Caki2 (cell line): ENCODE data around the gene CEACAM5. TPM values are rescaled to one million over a fixed set of nuclear protein-coding genes. Genes with fewer than 3 reads are reported as not detected.
A peak's percentile ranks its signal among the peaks of the same experiment; 100 is the strongest.

ENCODE experiments used
- DNase-seq: peaks from one replicate; pipeline ENCODE4 v3.0.0-alpha.2; 2015; ENCODE audit warnings: low read depth
- in situ Hi-C: cut with HindIII; loops from 2 replicates; pipeline ENCODE4 v1.10.0; 2016; ENCODE audit warnings: low sequenced_read_pairs, low pct_unique_long_range_greater_than_20kb, mixed read lengths
- total RNA-seq: library from RNA; depleted of rRNA; stranded (reverse); fragments of >200 nt; shearing (Covaris generic); gene quantifications from 2 replicates; pipeline ENCODE4 v1.2.3, GENCODE V29; 2014; ENCODE audit warnings: low replicate concordance; rRNA removed

CEACAM5 gene
- total RNA-seq: not detected in 2 replicates

DNA sequence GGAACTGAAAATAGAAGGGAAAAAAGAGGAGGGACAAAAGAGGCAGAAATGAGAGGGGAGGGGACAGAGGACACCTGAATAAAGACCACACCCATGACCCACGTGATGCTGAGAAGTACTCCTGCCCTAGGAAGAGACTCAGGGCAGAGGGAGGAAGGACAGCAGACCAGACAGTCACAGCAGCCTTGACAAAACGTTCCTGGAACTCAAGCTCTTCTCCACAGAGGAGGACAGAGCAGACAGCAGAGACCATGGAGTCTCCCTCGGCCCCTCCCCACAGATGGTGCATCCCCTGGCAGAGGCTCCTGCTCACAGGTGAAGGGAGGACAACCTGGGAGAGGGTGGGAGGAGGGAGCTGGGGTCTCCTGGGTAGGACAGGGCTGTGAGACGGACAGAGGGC is at the start of gene CEACAM5:
CEACAM5 (plus strand) TSS at position 146 of the 400 bp plus-strand sequence; CDS start at position 252, 106 bp downstream.
- in situ Hi-C loops: no loop called here
- DNase-seq: no peak

DNA sequence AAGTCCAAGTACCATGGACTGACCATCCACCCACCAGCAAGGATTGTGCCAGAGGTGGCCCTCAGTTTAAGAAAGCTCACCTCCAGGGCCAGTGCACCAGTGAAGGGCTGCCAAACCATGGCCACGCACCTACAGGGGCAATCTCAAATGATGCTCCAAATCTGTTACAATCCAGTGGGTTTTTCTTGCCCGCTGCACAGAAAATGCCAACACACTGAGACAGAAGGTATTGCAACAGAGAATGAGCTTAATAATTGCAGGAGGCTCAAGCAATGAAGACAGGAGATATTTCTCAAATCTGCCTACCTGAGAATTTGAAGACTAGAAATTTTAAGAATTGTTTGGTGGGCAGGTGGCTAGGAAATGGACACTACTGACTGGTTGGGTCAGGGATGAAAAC is 42.4 kb upstream of the CEACAM5 start:
- in situ Hi-C loops: no loop called here
- DNase-seq: no peak

DNA sequence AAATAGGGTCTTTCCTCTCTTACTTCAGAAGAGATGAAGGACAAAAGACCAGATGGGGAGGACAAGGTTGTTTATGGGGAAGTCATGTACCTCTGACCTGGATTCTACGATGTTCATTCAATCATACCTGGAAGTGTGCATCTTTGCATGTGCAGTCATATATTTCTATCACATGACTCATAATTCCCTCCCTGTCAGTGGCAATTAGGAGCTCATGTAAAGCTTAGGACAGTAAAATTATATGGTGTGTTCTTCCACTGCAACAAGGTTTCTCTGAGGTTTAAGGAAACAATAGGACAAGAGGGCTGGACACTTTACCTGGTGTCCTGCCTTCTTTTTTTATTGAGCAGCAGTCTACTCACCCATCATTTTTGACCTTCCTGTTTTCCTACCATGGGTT is 40.1 kb upstream of the CEACAM5 start:
- no peak for DNase-seq
- in situ Hi-C loops: no loop called here

DNA sequence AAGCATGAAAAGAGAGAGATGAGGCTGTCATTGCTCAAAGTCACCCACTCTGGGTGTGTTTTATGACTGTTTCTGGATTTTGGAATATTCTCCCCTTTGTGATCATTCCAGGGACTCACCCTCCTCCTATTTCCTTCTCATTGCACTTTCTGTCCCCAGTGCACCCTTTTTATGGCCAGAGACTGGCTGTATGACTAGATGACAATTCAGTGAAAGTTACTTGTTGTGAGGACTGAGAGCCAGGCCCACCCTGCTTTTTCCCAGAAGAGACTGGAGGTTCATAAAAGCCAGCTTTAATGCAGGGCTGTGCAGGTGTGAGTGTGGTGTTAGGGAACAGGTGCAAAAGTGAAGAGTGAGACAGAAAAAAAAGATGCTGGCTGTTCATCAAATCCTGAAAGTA is 37.7 kb upstream of the CEACAM5 start:
- in situ Hi-C loops: no loop called here
- DNase-seq: no peak

DNA sequence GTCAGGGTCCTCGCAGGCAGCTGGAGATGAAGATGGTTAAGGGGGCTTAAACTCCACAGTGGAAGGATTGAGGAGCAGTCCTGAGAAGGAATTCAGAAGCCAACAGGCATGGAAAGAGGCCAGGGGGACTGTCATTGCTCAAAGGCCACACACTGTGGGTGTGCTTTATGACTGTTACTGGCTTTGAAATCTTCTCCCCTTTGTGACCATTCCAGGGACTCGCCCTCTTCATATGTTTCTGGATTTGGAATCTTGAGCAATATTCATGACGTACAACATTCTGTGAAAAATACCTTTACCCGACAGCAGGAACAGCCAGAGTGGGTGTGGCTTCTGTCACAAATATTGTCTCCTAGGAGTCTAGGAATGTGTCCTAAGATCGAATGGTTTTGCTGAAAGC is 36.9 kb upstream of the CEACAM5 start:
- in situ Hi-C loops: no loop called here
- no peak for DNase-seq

DNA sequence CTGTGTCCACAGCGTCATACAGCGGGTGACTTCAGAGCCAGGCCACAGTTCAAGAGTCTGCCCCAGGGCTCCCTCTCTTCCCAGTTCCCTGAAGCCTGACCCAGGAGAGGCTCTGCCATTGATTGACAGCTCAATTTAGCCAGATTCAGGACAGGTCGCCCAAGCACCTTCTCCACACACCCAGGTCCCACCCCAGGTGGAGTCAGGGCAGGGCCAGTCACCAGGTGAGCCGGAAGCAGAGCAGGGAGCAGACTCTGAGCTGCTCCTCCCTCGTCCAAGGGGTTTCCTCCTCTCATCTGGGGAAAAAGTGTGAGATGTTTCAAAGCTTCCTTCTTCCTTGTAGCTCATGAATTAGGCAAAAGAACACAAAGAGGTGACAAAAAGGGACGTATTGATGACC is 26.0 kb upstream of the CEACAM5 start:
- in situ Hi-C loops: no loop called here
- no peak for DNase-seq

DNA sequence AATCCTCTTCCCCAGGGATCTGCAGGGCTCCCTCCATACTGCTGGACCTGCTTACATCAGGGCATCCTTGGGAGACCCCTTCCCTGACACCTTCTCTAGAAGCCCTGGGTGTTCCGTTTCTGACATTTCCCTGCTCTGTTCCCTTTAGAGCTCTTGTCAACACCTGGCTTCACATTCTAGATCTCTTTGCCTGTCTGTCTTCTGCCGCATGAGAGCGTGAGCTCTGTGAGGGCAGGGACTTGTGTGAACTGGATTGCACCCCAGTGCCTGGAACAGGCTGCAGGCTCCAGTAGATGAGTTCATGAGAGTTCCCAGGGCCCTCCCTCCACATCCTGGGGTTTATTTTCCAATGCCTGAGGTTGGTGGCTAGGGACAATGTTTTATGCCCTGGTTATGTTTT is 21.0 kb upstream of the CEACAM5 start:
- no peak for DNase-seq
- in situ Hi-C loops: no loop called here

DNA sequence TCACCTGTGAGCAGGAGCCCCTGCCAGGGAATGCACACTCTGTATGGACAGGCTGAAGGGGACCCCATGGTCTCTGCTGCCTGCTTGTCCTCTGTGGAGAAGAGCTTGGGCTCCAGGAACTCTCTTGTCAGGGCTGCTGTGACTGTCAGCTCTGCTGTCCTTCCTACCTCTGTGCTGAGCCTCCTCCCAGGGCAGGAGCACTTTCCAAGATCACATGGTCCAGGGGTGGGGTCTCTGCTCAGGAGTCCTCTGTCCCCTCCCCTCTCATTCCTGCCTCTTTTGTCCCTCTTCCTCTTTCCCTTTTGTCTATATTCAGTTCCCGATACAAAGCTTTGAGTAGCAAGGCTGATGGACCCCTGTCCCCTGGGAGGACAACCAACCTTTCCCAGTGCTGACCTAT is 20.3 kb upstream of the CEACAM5 start, which contains the start of gene CEACAM7:
CEACAM7 (minus strand) TSS at position 173 of the 400 bp plus-strand sequence; CDS start at position 68, 105 bp downstream.
- no peak for DNase-seq
- in situ Hi-C loops: no loop called here

DNA sequence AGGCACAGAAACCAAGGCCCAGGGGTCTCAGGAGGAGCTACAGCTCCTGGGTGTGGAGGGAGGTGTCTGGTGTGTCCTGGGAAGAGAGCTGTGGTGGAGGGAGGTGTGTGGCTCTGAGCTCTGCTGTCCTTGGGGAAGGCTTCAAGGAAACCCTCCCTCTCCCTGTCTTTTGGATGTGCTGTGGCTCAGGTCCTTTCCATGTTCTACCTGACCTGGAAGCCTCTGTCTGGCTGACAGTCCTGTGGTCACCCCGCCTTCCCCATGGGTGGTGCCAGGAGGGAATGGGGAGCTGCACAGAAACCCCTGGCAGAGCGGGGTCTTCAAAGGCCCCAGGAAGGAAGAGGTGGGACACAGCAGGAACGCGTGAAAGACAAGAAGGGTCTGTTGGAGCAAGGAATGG is 19.7 kb upstream of the CEACAM5 start:
- in situ Hi-C loops: no loop called here
- DNase-seq: no peak

DNA sequence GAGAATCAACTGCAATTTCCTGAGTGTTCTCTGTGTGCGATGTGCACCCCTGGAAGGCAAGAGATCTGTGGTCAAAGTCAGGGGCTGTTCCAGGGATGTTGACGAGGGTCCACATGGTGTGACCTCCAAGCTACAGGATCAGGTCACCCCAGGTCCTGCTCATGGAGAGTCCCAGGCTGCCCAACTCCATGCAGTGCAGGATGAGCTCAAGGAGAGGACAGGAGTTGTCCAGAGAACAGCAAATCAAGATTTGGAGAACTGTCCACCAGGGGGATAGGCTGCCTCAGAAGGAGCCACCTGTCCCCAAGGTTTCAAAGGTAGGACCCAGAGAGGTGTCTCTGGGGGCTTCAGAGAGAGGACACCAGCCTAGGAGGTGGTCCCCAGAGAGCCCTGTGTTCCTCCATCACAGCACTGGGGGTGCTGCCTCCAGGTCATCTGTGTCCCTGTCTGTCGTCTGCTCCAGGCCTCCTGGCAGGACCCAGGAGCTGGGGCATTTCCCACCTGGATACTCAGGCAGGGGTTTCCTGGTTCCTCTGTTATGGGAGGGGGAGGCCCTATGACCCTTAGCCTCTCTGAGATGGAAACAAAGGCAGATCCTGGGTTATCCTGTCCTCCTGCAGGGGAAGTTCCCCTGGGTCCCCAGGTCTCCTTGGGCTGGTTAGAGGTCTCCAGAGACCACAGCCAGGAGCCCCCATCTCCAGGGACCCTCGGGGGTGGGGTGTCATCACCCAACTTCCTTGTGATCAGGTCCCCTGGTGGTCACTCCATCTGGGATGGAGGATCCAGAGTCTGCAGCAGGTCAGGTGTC is 18.2 kb upstream of the CEACAM5 start:
- in situ Hi-C loops: no loop called here
- no peak for DNase-seq

DNA sequence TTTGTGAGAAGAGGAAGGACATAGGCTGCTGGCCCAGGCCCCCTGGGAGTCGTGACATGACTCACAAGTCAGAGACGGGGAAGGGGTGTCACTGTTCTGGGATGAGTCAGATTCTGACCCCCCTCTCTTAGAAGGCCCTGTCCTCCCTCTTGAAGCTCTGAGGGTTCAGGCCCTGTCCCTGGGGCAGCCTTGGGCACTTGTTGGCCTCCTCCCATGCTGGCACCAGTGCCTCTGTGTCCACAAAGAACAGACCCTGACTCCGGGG is 17.7 kb upstream of the CEACAM5 start:
- in situ Hi-C loops: no loop called here
- DNase-seq: no peak

DNA sequence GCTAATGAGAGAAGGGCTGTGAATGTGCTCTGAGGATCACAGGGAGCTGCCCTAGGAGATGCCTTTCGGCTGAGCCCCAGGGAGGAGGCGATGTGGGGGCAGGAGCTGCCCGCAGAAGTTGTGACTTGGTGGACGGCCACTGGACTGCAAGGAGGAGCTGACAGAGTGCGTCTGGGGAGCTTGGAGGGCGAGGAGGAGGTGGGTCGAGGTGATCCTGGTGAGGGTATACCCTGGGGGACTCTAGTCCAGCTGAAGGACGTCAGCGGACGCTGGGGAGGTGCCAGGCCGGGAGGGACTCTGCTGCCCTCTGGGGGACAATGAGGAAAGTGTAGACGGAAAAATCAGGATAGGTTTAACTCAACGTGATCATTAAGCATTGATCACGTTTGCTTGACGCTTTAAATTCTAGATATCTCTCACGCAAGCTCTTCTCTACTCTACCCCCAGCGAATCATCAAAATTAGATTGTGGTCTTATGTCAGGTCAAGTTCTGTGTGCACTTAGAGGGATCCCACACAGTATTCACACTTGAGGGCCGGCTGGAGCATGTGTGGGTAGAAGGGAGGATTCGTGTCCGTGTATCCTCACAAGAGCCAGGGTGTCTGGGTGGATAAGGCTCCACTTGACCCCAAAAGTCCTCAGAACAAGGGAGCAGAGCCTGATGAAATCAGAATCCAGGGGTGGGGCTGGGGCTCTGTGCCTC is 17.0 kb upstream of the CEACAM5 start:
- in situ Hi-C loops: no loop called here
- no peak for DNase-seq

DNA sequence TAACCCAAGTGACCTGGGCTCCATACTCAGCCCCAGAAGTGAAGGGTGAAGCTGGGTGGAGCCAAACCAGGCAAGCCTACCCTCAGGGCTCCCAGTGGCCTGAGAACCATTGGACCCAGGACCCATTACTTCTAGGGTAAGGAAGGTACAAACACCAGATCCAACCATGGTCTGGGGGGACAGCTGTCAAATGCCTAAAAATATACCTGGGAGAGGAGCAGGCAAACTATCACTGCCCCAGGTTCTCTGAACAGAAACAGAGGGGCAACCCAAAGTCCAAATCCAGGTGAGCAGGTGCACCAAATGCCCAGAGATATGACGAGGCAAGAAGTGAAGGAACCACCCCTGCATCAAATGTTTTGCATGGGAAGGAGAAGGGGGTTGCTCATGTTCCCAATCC is 14.2 kb upstream of the CEACAM5 start:
- in situ Hi-C loops: no loop called here
- no peak for DNase-seq

DNA sequence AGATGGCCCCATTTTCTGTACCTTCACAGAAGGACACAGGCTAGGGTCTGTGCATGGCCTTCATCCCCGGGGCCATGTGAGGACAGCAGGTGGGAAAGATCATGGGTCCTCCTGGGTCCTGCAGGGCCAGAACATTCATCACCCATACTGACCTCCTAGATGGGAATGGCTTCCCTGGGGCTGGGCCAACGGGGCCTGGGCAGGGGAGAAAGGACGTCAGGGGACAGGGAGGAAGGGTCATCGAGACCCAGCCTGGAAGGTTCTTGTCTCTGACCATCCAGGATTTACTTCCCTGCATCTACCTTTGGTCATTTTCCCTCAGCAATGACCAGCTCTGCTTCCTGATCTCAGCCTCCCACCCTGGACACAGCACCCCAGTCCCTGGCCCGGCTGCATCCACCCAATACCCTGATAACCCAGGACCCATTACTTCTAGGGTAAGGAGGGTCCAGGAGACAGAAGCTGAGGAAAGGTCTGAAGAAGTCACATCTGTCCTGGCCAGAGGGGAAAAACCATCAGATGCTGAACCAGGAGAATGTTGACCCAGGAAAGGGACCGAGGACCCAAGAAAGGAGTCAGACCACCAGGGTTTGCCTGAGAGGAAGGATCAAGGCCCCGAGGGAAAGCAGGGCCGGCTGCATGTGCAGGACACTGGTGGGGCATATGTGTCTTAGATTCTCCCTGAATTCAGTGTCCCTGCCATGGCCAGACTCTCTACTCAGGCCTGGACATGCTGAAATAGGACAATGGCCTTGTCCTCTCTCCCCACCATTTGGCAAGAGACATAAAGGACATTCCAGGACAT is 13.4 kb upstream of the CEACAM5 start:
- in situ Hi-C loops: no loop called here
- no peak for DNase-seq

DNA sequence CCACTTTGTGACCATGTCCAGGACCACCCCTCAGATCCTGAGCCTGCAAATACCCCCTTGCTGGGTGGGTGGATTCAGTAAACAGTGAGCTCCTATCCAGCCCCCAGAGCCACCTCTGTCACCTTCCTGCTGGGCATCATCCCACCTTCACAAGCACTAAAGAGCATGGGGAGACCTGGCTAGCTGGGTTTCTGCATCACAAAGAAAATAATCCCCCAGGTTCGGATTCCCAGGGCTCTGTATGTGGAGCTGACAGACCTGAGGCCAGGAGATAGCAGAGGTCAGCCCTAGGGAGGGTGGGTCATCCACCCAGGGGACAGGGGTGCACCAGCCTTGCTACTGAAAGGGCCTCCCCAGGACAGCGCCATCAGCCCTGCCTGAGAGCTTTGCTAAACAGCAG is 12.7 kb upstream of the CEACAM5 start:
- DNase-seq: no peak
- in situ Hi-C loops: no loop called here

DNA sequence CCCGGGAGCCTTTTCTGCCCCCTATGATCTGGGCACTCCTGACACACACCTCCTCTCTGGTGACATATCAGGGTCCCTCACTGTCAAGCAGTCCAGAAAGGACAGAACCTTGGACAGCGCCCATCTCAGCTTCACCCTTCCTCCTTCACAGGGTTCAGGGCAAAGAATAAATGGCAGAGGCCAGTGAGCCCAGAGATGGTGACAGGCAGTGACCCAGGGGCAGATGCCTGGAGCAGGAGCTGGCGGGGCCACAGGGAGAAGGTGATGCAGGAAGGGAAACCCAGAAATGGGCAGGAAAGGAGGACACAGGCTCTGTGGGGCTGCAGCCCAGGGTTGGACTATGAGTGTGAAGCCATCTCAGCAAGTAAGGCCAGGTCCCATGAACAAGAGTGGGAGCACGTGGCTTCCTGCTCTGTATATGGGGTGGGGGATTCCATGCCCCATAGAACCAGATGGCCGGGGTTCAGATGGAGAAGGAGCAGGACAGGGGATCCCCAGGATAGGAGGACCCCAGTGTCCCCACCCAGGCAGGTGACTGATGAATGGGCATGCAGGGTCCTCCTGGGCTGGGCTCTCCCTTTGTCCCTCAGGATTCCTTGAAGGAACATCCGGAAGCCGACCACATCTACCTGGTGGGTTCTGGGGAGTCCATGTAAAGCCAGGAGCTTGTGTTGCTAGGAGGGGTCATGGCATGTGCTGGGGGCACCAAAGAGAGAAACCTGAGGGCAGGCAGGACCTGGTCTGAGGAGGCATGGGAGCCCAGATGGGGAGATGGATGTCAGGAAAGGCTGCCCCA is 11.8 kb upstream of the CEACAM5 start:
- peak; percentile 37 for DNase-seq
- in situ Hi-C loops: no loop called here

DNA sequence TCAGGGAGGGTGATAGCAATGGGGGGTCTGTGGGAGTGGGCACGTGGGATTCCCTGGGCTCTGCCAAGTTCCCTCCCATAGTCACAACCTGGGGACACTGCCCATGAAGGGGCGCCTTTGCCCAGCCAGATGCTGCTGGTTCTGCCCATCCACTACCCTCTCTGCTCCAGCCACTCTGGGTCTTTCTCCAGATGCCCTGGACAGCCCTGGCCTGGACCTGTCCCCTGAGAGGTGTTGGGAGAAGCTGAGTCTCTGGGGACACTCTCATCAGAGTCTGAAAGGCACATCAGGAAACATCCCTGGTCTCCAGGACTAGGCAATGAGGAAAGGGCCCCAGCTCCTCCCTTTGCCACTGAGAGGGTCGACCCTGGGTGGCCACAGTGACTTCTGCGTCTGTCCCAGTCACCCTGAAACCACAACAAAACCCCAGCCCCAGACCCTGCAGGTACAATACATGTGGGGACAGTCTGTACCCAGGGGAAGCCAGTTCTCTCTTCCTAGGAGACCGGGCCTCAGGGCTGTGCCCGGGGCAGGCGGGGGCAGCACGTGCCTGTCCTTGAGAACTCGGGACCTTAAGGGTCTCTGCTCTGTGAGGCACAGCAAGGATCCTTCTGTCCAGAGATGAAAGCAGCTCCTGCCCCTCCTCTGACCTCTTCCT is 11.1 kb upstream of the CEACAM5 start:
- no peak for DNase-seq
- in situ Hi-C loops: no loop called here

DNA sequence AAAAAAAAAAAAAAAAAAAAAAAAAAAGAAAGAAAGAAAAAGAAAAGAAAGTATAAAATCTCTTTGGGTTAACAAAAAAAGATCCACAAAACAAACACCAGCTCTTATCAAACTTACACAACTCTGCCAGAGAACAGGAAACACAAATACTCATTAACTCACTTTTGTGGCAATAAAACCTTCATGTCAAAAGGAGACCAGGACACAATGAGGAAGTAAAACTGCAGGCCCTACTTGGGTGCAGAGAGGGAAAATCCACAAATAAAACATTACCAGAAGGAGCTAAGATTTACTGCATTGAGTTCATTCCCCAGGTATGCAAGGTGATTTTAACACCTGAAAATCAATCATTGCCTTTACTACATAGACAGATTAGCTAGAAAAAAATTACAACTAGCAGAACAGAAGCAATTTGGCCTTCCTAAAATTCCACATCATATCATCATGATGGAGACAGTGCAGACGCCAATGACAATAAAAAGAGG is 9.6 kb upstream of the CEACAM5 start:
- in situ Hi-C loops: no loop called here
- DNase-seq: no peak
